ENCODE results near the gene SUMO1. TPM values are rescaled to one million over a fixed set of nuclear protein-coding genes. Genes with fewer than 3 reads are reported as not detected.

Gene SUMO1
- total RNA-seq, 1 experiment from 2014 or later: 100 TPM

- no peaks in the 10 kb centered on the region for H3K4me1 ChIP-seq (replicated peaks; ENCODE audit: insufficient read depth)
- POLR2A ChIA-PET (ENCODE audit: unreplicated experiment): no interaction called here
- H3K9me2 ChIP-seq (ENCODE audit: insufficient read depth): no peaks in the 10 kb centered on the region
- H3K36me3 ChIP-seq (ENCODE audit: low read depth): peaks cover 4% of the 10 kb centered on the region; the same call in 1 of the 2 replicates
- intact Hi-C loops (cut with micrococcal nuclease; ENCODE audit: unreplicated experiment): no loop called here
- H4K20me1 ChIP-seq (ENCODE audit: insufficient read depth): no peaks in the 10 kb centered on the region
- no peak overlapping the region for H2AFZ ChIP-seq
- DNase-seq: no peak
- H3K79me2 ChIP-seq (ENCODE audit: low read depth): no peaks in the 10 kb centered on the region
- CTCF ChIA-PET: no interaction called here
- H3K9me3 ChIP-seq (ENCODE audit: insufficient read depth, low read depth): no peaks in the 10 kb centered on the region
- H3F3A ChIP-seq (ENCODE audit: insufficient read depth, low read depth): no peaks in the 10 kb centered on the region
- H3K27ac ChIP-seq: no peak overlapping the region
- BruUV-seq (replicated peaks): no TSS peak
- H3K4me2 ChIP-seq: no peak overlapping the region
- H3K4me3 ChIP-seq: no peak overlapping the region
- H3K27me3 ChIP-seq (ENCODE audit: insufficient read depth, low read depth): no peaks in the 10 kb centered on the region
- TF ChIP-seq CTCF (conservative IDR thresholded peaks at IDR 0.05): no peak
- TF ChIP-seq EZH2 (IDR thresholded peaks at IDR 0.05; ENCODE audit: low read depth): no peak
These were observed 33.5 kb downstream of the SUMO1 start for GRCh38 chr2:202204855-202205254.

- Histone ChIP-seq H3K4me1 (replicated peaks; ENCODE audit: insufficient read depth) (no peaks in the 10 kb centered on the region), H3F3A (ENCODE audit: insufficient read depth, low read depth) (no peaks in the 10 kb centered on the region), H3K36me3 (ENCODE audit: low read depth) (peaks cover 4% of the 10 kb centered on the region; the same call in 1 of the 2 replicates), H3K27me3 (ENCODE audit: insufficient read depth, low read depth) (no peaks in the 10 kb centered on the region), H3K4me2 (no peak overlapping the region), H3K4me3 (no peak overlapping the region), H2AFZ (no peak overlapping the region), H3K9me2 (ENCODE audit: insufficient read depth) (no peaks in the 10 kb centered on the region), H3K9me3 (ENCODE audit: insufficient read depth, low read depth) (no peaks in the 10 kb centered on the region), H3K27ac (no peak overlapping the region), H3K79me2 (ENCODE audit: low read depth) (no peaks in the 10 kb centered on the region), H4K20me1 (ENCODE audit: insufficient read depth) (no peaks in the 10 kb centered on the region)
- intact Hi-C loops (cut with micrococcal nuclease; ENCODE audit: unreplicated experiment): no loop called here
- TF ChIP-seq EZH2 (IDR thresholded peaks at IDR 0.05; ENCODE audit: low read depth): no peak
- POLR2A ChIA-PET (ENCODE audit: unreplicated experiment): no interaction called here
- BruUV-seq (replicated peaks): no TSS peak
- CTCF ChIA-PET: no interaction called here
- no peak for DNase-seq
These were observed 35.0 kb downstream of the SUMO1 start for GRCh38 chr2:202203348-202203747.

- Histone ChIP-seq H3K9me2 (ENCODE audit: insufficient read depth) (no peaks in the 10 kb centered on the region), H3K27ac (no peak overlapping the region), H3K4me2 (no peak overlapping the region), H3K79me2 (ENCODE audit: low read depth) (no peaks in the 10 kb centered on the region), H3K36me3 (ENCODE audit: low read depth) (peaks cover 4% of the 10 kb centered on the region; the same call in 1 of the 2 replicates), H4K20me1 (ENCODE audit: insufficient read depth) (no peaks in the 10 kb centered on the region), H3F3A (ENCODE audit: insufficient read depth, low read depth) (no peaks in the 10 kb centered on the region), H3K4me3 (no peak overlapping the region), H2AFZ (no peak overlapping the region), H3K27me3 (ENCODE audit: insufficient read depth, low read depth) (no peaks in the 10 kb centered on the region), H3K4me1 (replicated peaks; ENCODE audit: insufficient read depth) (no peaks in the 10 kb centered on the region), H3K9me3 (ENCODE audit: insufficient read depth, low read depth) (no peaks in the 10 kb centered on the region)
- no peak for DNase-seq
- CTCF ChIA-PET: no interaction called here
- POLR2A ChIA-PET (ENCODE audit: unreplicated experiment): no interaction called here
- no peak for TF ChIP-seq CTCF (conservative IDR thresholded peaks at IDR 0.05)
- TF ChIP-seq EZH2 (IDR thresholded peaks at IDR 0.05; ENCODE audit: low read depth): no peak
- no TSS peak for BruUV-seq (replicated peaks)
- intact Hi-C loops (cut with micrococcal nuclease; ENCODE audit: unreplicated experiment): no loop called here
These were observed 36.9 kb downstream of the SUMO1 start for GRCh38 chr2:202201220-202202160.
